HepG2 (cell line): Measurements from ENCODE around the gene FAM209B. TPM values are rescaled to one million over a fixed set of nuclear protein-coding genes. Genes with fewer than 3 reads are reported as not detected.

Source experiments
- ATAC-seq: fragments of 200-7000 bp; cut with Tn5 transposase; 3 replicates; pipeline ENCODE4 v1.9.1; 2020; ENCODE audit warnings: mild to moderate bottlenecking, moderate library complexity
- BruUV-seq: library from RNA; stranded (reverse); fragments of 400-500 nt; replicated peaks from 2 replicates; lab custom pipeline; 2021; lab: Mats Ljungman, UMichigan
- CTCF ChIA-PET: fragments of 300-600 bp; formaldehyde crosslinking; extraction: SDS; loops from one replicate; lab custom pipeline; 2021; ENCODE audit warnings: low total read pairs, inconsistent platforms, low intra/inter-chr PET ratio; lab: Yijun Ruan, JAX
- POLR2A ChIA-PET: fragments of 350-600 bp; sonication (Branson Sonifier 250); formaldehyde crosslinking; loops from one replicate; lab custom pipeline; 2020; ENCODE audit warnings: antibody characterized with exemption, inconsistent platforms; lab: Yijun Ruan, JAX
- DNase-seq: peaks from one replicate; pipeline ENCODE4 v3.0.0-alpha.2; 2015; ENCODE audit warnings: low spot score
- FAIRE-seq: peaks from 3 replicates; lab custom pipeline; 2011; peaks lifted over from hg19 to GRCh38; lab: Jason Lieb, UNC
- H2AFZ ChIP-seq: one replicate; pipeline ENCODE4 v1.6.1; 2011; ENCODE audit warnings: low read length, inconsistent platforms
- H3K27ac ChIP-seq: fragments of 300-600 bp; 3 replicates; pipeline ENCODE4 v1.8.0; 2011; ENCODE audit warnings: mixed run types, mild to moderate bottlenecking, mixed read lengths, low read length, inconsistent platforms; ENCODE audit not compliant: insufficient read depth; ENCODE audit errors: extremely low read length
- H3K27me3 ChIP-seq, 2 experiments: fragments of 200-600 bp in 1 of 2; 2 replicates in 1 of 2; 3 replicates in 1 of 2; pipeline versions ENCODE4 v1.6.0 to v1.8.0; 2011; ENCODE audit warnings: low read length in 2 of 2, mild to moderate bottlenecking in 2 of 2, moderate library complexity in 2 of 2, inconsistent platforms in 1 of 2; ENCODE audit not compliant: insufficient read depth in 2 of 2, control insufficient read depth in 1 of 2
- H3K36me3 ChIP-seq, 2 experiments: fragments of 200-600 bp in 1 of 2; replicated peaks in 1 of 2; 2 replicates in 1 of 2; 3 replicates in 1 of 2; pipeline versions ENCODE4 v1.5.1 to v1.8.0; 2011; ENCODE audit warnings: low read length in 2 of 2, inconsistent platforms in 1 of 2; ENCODE audit not compliant: insufficient read depth in 2 of 2, control insufficient read depth in 1 of 2
- H3K4me1 ChIP-seq: 2 replicates; pipeline ENCODE4 v1.5.1; 2012; ENCODE audit warnings: low read length, inconsistent platforms; ENCODE audit not compliant: insufficient read depth
- H3K4me2 ChIP-seq: 2 replicates; pipeline ENCODE4 v1.6.0; 2011; ENCODE audit warnings: low read depth, low read length, inconsistent platforms
- H3K4me3 ChIP-seq, 3 experiments: fragments of 200-600 bp in 1 of 3; sonication (generic), shearing (Covaris generic) in 1 of 3; replicated peaks in 1 of 3; 2 replicates each; pipeline ENCODE4 v1.5.1; 2011 to 2016; ENCODE audit warnings: low read length in 3 of 3, inconsistent platforms in 2 of 3, low read depth in 2 of 3, mild to moderate bottlenecking in 2 of 3, control low read depth in 1 of 3, mixed read lengths in 1 of 3; ENCODE audit not compliant: insufficient read depth in 1 of 3
- H3K79me2 ChIP-seq: one replicate; pipeline ENCODE4 v1.6.1; 2011; ENCODE audit warnings: low read length, inconsistent platforms; ENCODE audit not compliant: insufficient read depth
- H3K9ac ChIP-seq: 2 replicates; pipeline ENCODE4 v1.6.0; 2011; ENCODE audit warnings: mild to moderate bottlenecking, low read depth, low read length, inconsistent platforms; ENCODE audit not compliant: insufficient read depth
- H3K9me3 ChIP-seq: 2 replicates; pipeline ENCODE4 v1.5.1; 2012; ENCODE audit warnings: mild to moderate bottlenecking, low read length
- H4K20me1 ChIP-seq: 2 replicates; pipeline ENCODE4 v1.6.0; 2011; ENCODE audit warnings: inconsistent platforms, mild to moderate bottlenecking, low read length, moderate library complexity; ENCODE audit not compliant: insufficient read depth
- CHD2 ChIP-seq: IDR thresholded peaks from 2 replicates; pipeline ENCODE4 v1.6.1; 2011; ENCODE audit warnings: low read depth, low read length, improper control_type of control experiment
- NCOA1 ChIP-seq: sonication (generic); formaldehyde crosslinking; IDR thresholded peaks from 2 replicates; pipeline ENCODE4 v1.9.0; 2021; ENCODE audit warnings: missing genetic modification reagents
- RBM22 ChIP-seq: fragments of 200-400 bp; formaldehyde crosslinking; optimal IDR thresholded peaks from 2 replicates; pipeline ENCODE3; 2017; ENCODE audit warnings: mild to moderate bottlenecking, low read length, moderate library complexity
- WGBS: methylation state at CpG from one replicate; pipeline ENCODE4 v1.1.6; 2017; ENCODE audit warnings: low lambda C conversion rate; 5-methylcytosine and 5-hydroxymethylcytosine counted together
- in situ Hi-C: cut with HindIII; loops from 2 replicates; pipeline ENCODE4 v1.10.0; 2017; ENCODE audit warnings: low pct_unique_long_range_greater_than_20kb; ENCODE audit not compliant: extremely low pct_ligation_motif_present
- intact Hi-C: fragments of 100-400 bp; cut with micrococcal nuclease; formaldehyde crosslinking; loops from one replicate; pipeline ENCODE4 v1.10.0; 2022; ENCODE audit not compliant: unreplicated experiment
- polyA plus RNA-seq, 8 experiments: library from polyadenylated mRNA; depleted of rRNA in 3 of 8; stranded (reverse) in 7 of 8; unstranded in 1 of 8; fragments of >200 nt; fragmentation: Illumina TruSeq in 4 of 8; extraction: Trizol in 4 of 8; gene quantifications; 2 replicates each; pipeline versions ENCODE4 v1.2.1 to v1.2.3, GENCODE V29; 2011 to 2016; ENCODE audit warnings: low read depth in 4 of 8, missing spikeins in 1 of 8, mixed read lengths in 1 of 8; ENCODE audit not compliant: insufficient read depth in 1 of 8
- total RNA-seq, 5 experiments: library from RNA; depleted of rRNA; stranded (reverse); fragments of >200 nt; fragmentation: Illumina TruSeq; extraction: Trizol; gene quantifications; 2 replicates each; pipeline ENCODE4 v1.2.3, GENCODE V29; 2016; ENCODE audit warnings: low read depth in 1 of 5

Gene FAM209B
- total and polyA plus RNA-seq, 2 of the 13 experiments (the other 11 are each of a cell fraction or from before 2014, with no cell fraction given), result 0.24 to 0.42 TPM

DNA sequence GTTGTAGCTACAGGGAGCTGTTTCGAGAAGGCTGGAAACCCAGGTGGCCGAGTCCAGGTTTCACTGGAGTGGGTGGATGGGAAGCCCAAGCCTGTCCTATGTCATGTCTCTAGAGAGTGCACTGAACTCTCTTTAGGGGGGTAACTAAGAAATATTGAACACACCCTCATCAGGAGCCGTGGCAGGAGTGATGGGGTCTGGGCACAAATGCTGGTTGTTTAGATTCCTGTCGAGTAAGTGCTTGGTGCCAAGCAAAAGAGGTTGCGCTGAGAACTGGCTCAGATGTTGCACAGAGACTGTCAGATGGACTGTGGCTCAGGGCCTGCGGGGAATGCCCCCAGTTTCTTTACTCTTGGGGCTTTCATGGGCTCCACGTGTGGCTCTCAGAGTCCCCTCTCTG is 15.8 kb upstream of the FAM209B start:
- no peaks in the 10 kb centered on the region for H3K79me2 ChIP-seq
- peaks cover 32 to 69% of the 10 kb centered on the region in 2 experiments for H3K36me3 ChIP-seq
- no peak overlapping the region for H2AFZ ChIP-seq
- H4K20me1 ChIP-seq, result no peaks in the 10 kb centered on the region
- H3K4me2 ChIP-seq, result no peak overlapping the region
- POLR2A ChIA-PET, result no interaction called here
- H3K9ac ChIP-seq, result no peak overlapping the region
- ATAC-seq (no peak), FAIRE-seq (no peak)
- in situ Hi-C loops, result no loop called here
- BruUV-seq, result no TSS peak
- TF ChIP-seq CHD2 (no peak), RBM22 (peak; percentile 35)
- TF ChIP-seq, all 625 proteins: peak for 1
- 100% methylated on average over 7 of the region's 7 CpGs for WGBS
- intact Hi-C loops, result no loop called here
- CTCF ChIA-PET, result interaction anchor here (1.8 kb wide), 1 partner anchor 117 kb away, joined by 18 read pairs; no protein-coding TSS in a partner anchor
- DNase-seq, result no peak
- Histone ChIP-seq H3K4me3 (no peak overlapping the region), H3K27me3 (no peaks in the 10 kb centered on the region), H3K27ac (no peak overlapping the region), H3K9me3 (peaks cover 16% of the 10 kb centered on the region; the same call in 1 of the 2 replicates), H3K4me1 (no peaks in the 10 kb centered on the region)

DNA sequence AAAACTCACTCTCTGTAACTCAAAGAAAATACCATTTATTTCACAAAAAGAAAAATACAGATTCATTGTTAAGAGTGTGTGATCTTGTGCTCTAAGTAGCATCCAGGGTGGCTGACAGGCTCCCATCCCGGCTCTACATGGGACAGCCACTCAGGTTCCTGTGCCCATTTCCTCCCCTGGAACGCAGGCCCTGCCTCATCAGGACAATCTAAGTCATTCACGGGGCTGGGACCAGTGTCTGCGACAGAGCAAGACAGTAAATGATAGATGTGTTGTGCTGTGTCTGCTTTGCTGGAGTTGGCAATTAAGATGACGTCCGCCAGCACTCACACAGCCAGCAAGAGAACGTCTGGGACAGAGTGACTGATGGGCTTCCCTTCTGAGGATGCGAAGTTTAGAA is 15.4 kb upstream of the FAM209B start:
- in situ Hi-C loops, result no loop called here
- ChIA-PET CTCF (no interaction called here), POLR2A (no interaction called here)
- Histone ChIP-seq H4K20me1 (no peaks in the 10 kb centered on the region), H3K27ac (no peak overlapping the region), H3K9ac (no peak overlapping the region), H3K27me3 (no peaks in the 10 kb centered on the region), H3K4me2 (no peak overlapping the region), H2AFZ (no peak overlapping the region), H3K9me3 (peaks cover 16% of the 10 kb centered on the region; the same call in 1 of the 2 replicates), H3K36me3 (peaks cover 32 to 66% of the 10 kb centered on the region in 2 experiments), H3K79me2 (no peaks in the 10 kb centered on the region), H3K4me3 (no peak overlapping the region), H3K4me1 (no peaks in the 10 kb centered on the region)
- DNase-seq, result no peak
- TF ChIP-seq NCOA1 (CRISPR knock-in tag), result no peak
- peak; percentile 19 for TF ChIP-seq RBM22
- WGBS, result 98% methylated on average over 8 of the region's 8 CpGs
- ATAC-seq, result no peak
- FAIRE-seq, result no peak
- intact Hi-C loops, result no loop called here
- BruUV-seq, result no TSS peak
